ENCODE measurements around the gene ECHDC3. TPM values are rescaled to one million over a fixed set of nuclear protein-coding genes. Genes with fewer than 3 reads are reported as not detected.

Gene ECHDC3
- total and polyA plus RNA-seq, 2 of the 8 experiments (the other 6 are each of a cell fraction or from before 2014, with no cell fraction given) = 15.6 to 19.9 TPM

DNA sequence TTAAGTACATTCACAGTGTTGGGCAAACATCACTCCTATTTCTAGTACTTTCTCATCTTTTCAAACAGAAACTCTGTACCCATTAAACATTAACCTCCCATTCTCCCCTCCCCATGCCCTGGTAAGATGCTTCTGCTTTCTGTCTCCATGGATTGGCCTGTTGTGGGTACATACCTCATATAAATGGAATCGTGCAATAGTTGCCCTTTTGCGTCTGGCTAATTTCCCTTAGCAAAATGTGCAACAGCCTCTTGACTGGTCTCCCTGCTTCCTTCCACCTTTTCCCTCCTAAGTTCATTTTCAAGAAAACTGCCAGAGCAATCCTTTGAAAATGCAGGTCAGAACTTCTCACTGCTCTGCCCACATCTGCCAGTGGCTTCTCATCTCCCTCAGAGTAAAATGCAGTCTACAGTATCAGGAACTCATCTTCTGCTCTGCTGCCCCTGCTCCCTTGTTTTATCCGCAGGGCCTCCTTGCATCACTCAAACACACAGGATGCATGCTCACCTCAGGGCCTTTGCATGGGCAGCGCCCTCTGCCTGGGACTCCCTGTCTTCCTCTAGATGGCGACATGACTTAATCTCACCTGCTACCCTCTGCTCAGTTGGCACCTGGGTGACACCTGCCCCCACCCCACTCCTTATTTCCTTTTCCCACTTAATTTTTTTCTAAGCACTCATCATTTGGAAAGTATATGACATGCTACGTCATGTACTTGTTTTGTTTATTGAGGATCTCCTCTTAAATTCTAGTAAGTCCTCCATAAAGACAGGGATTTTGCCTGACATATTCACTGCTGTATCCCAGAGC is 44.3 kb upstream of the ECHDC3 start:
- ChIA-PET POLR2A (ENCODE audit: partially characterized antibody) (no interaction called here), CTCF (ENCODE audit: partially characterized antibody) (interaction anchor here (1.0 to 1.6 kb wide), 2 partner anchors 12 to 17 kb away, joined by 4 to 7 read pairs; no protein-coding TSS in a partner anchor)
- H3K27me3 ChIP-seq (replicated peaks in 1 of 4; ENCODE audit: control insufficient read depth in 3 of 4, extremely low read depth in 1 of 4, insufficient read depth in 3 of 4, low read length in 3 of 4) = no peaks in the 10 kb centered on the region
- no peak overlapping the region for H4K91ac ChIP-seq (replicated peaks; ENCODE audit: insufficient read length, low read length)
- H3K36me3 ChIP-seq (ENCODE audit: control insufficient read depth in 2 of 4, insufficient read depth in 4 of 4, low read length in 3 of 4) = no peaks in the 10 kb centered on the region
- no peak overlapping the region for H2AFZ ChIP-seq (ENCODE audit: low read length)
- H4K20me1 ChIP-seq (replicated peaks in 1 of 2; ENCODE audit: control insufficient read depth in 1 of 2, insufficient read depth in 2 of 2, low read length in 2 of 2) = no peaks in the 10 kb centered on the region
- no peak overlapping the region for H3K4ac ChIP-seq (replicated peaks; ENCODE audit: insufficient read length, low read depth, low read length)
- H3K4me3 ChIP-seq (ENCODE audit: extremely low read depth in 1 of 4, insufficient read depth in 2 of 4, low read depth in 3 of 4, low read length in 4 of 4) = no peak overlapping the region
- no peak overlapping the region for H2BK20ac ChIP-seq (ENCODE audit: low read length)
- H3K79me2 ChIP-seq (ENCODE audit: control insufficient read depth in 1 of 2, insufficient read depth in 2 of 2, low read length in 2 of 2) = no peaks in the 10 kb centered on the region
- no peak overlapping the region for H3K9ac ChIP-seq (replicated peaks in 1 of 4; ENCODE audit: extremely low read depth in 1 of 4, low read depth in 3 of 4, low read length in 3 of 4)
- 74% methylated on average over 6 of the region's 6 CpGs; no CpG with 5 or more reads in 1 of the 2 experiments for WGBS, 2 experiments (ENCODE audit: extremely low coverage in 1 of 2, insufficient coverage in 1 of 2, insufficient read length in 1 of 2, insufficient replicate concordance in 2 of 2, low coverage in 1 of 2, low lambda C conversion rate in 2 of 2, missing lambda C conversion rate in 1 of 2)
- no peak overlapping the region for H4K5ac ChIP-seq (ENCODE audit: insufficient read length, low read depth, low read length)
- H2BK5ac ChIP-seq (ENCODE audit: low read depth, low read length) = no peak overlapping the region
- H3K23ac ChIP-seq (ENCODE audit: insufficient read length) = no peak overlapping the region
- no peak overlapping the region for H3K14ac ChIP-seq (ENCODE audit: insufficient read length)
- H3K4me1 ChIP-seq (replicated peaks in 1 of 4; ENCODE audit: control insufficient read depth in 3 of 4, insufficient read depth in 4 of 4, low read length in 3 of 4) = no peaks in the 10 kb centered on the region
- no peak overlapping the region for H2BK120ac ChIP-seq (replicated peaks; ENCODE audit: low read depth, low read length)
- no peak overlapping the region for H2BK12ac ChIP-seq (ENCODE audit: low read depth, low read length)
- H3K79me1 ChIP-seq (ENCODE audit: low read depth, low read length) = no peaks in the 10 kb centered on the region
- no peak overlapping the region for H2AK5ac ChIP-seq (ENCODE audit: low read depth, low read length)
- FAIRE-seq (no peak), DNase-seq (ENCODE audit: low read depth in 1 of 2, low spot score in 2 of 2) (no peak)
- H2BK15ac ChIP-seq (ENCODE audit: low read length) = no peak overlapping the region
- no peak overlapping the region for H3K27ac ChIP-seq (ENCODE audit: low read depth, low read length)
- TF ChIP-seq CTCF (IDR thresholded peaks at IDR 0.05; ENCODE audit: control extremely low read depth in 1 of 3, insufficient read depth in 1 of 3, low read depth in 1 of 3, low read length in 3 of 3) (peak; percentile 41 to 60 (median 49); a peak in 3 of 4 replicates), CBX8 (IDR thresholded peaks at IDR 0.05; ENCODE audit: borderline replicate concordance, low read depth, low read length) (no peak), KDM1A (IDR thresholded peaks at IDR 0.05; ENCODE audit: borderline replicate concordance, low read length) (peak; percentile 85; the same call in 1 of the 2 replicates), RAD21 (IDR thresholded peaks at IDR 0.05 in 1 of 2, conservative IDR thresholded peaks at IDR 0.05 in 1 of 2; ENCODE audit: low read depth in 2 of 2, low read length in 2 of 2) (peak; percentile 27 to 36; a peak in 2 of 4 replicates)
- no peak overlapping the region for H3K18ac ChIP-seq (ENCODE audit: extremely low read depth, low read length)
- no peak overlapping the region for H4K8ac ChIP-seq (ENCODE audit: extremely low read depth, insufficient read depth, low read length)
- no peaks in the 10 kb centered on the region for H3K23me2 ChIP-seq (ENCODE audit: low read depth, low read length)
- no peaks in the 10 kb centered on the region for H3K9me3 ChIP-seq (ENCODE audit: insufficient read depth in 2 of 2, low read depth in 1 of 2, low read length in 1 of 2)
- no peak overlapping the region for H3K56ac ChIP-seq (replicated peaks; ENCODE audit: insufficient read length, low read depth, low read length)
- no peak overlapping the region for H3K4me2 ChIP-seq (ENCODE audit: insufficient read depth in 1 of 2, low read depth in 2 of 2, low read length in 2 of 2)

Measured in H1 (cell line).